GM12878 (cell line): ENCODE data around the gene ABCA13.

ENCODE experiments used
- BRCA1 ChIP-seq: IDR thresholded peaks from 2 replicates; pipeline ENCODE4 v1.6.1; 2011; ENCODE audit warnings: low read depth, low read length, improper control_type of control experiment
- PAX5 ChIP-seq: IDR thresholded peaks from 2 replicates; pipeline ENCODE4 v1.6.1; 2011; ENCODE audit warnings: low read depth, low read length, borderline replicate concordance
- TF ChIP-seq, protein P1 (sequence below), 3 experiments: IDR thresholded peaks in 2 of 3; conservative IDR thresholded peaks in 1 of 3; 2 replicates each; pipeline ENCODE4 v1.5.1; 2011; ENCODE audit warnings: low read depth in 3 of 3, low read length in 3 of 3, mild to moderate bottlenecking in 3 of 3, control low read depth in 2 of 3, moderate library complexity in 2 of 3, inconsistent platforms in 1 of 3, mixed read lengths in 1 of 3; ENCODE audit not compliant: control insufficient read depth in 2 of 3, insufficient read depth in 1 of 3; ENCODE audit errors: extremely low read depth in 1 of 3
- TF ChIP-seq, protein P2 (sequence below): IDR thresholded peaks from 2 replicates; pipeline ENCODE4 v1.6.1; 2012; ENCODE audit warnings: low read depth, low read length, improper control_type of control experiment

GRCh38 chr7:48438206-48438605, 266.9 kb downstream of the ABCA13 start:
- TF ChIP-seq, protein P1, sequence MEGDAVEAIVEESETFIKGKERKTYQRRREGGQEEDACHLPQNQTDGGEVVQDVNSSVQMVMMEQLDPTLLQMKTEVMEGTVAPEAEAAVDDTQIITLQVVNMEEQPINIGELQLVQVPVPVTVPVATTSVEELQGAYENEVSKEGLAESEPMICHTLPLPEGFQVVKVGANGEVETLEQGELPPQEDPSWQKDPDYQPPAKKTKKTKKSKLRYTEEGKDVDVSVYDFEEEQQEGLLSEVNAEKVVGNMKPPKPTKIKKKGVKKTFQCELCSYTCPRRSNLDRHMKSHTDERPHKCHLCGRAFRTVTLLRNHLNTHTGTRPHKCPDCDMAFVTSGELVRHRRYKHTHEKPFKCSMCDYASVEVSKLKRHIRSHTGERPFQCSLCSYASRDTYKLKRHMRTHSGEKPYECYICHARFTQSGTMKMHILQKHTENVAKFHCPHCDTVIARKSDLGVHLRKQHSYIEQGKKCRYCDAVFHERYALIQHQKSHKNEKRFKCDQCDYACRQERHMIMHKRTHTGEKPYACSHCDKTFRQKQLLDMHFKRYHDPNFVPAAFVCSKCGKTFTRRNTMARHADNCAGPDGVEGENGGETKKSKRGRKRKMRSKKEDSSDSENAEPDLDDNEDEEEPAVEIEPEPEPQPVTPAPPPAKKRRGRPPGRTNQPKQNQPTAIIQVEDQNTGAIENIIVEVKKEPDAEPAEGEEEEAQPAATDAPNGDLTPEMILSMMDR (IDR thresholded peaks at IDR 0.05 in 2 of 3, conservative IDR thresholded peaks at IDR 0.05 in 1 of 3; ENCODE audit: control insufficient read depth in 2 of 3, extremely low read depth in 1 of 3, insufficient read depth in 1 of 3, low read depth in 3 of 3, low read length in 3 of 3) = no peak
- TF ChIP-seq BRCA1 (no peak), PAX5 (no peak)
- TF ChIP-seq, protein P2, sequence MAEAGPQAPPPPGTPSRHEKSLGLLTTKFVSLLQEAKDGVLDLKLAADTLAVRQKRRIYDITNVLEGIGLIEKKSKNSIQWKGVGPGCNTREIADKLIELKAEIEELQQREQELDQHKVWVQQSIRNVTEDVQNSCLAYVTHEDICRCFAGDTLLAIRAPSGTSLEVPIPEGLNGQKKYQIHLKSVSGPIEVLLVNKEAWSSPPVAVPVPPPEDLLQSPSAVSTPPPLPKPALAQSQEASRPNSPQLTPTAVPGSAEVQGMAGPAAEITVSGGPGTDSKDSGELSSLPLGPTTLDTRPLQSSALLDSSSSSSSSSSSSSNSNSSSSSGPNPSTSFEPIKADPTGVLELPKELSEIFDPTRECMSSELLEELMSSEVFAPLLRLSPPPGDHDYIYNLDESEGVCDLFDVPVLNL = no peak
